Neural progenitor cell (in vitro differentiated cells): Measurements from ENCODE around the gene SLC7A1. TPM values are rescaled to one million over a fixed set of nuclear protein-coding genes. Genes with fewer than 3 reads are reported as not detected.

Experiments
- DNase-seq: peaks from one replicate; pipeline ENCODE4 v3.0.0-alpha.2; 2016; ENCODE audit warnings: low spot score
- H2AFZ ChIP-seq: fragments of 200-600 bp; sonication (generic); replicated peaks from 2 replicates; pipeline ENCODE4 v1.6.1; 2016; ENCODE audit warnings: antibody characterized with exemption
- H3F3A ChIP-seq: fragments of 200-600 bp; sonication (generic); 2 replicates; pipeline ENCODE4 v1.6.1; 2016; ENCODE audit warnings: antibody characterized with exemption, low read depth
- H3K27ac ChIP-seq: fragments of 200-600 bp; sonication (generic); 2 replicates; pipeline ENCODE4 v1.5.1; 2016; ENCODE audit warnings: mild to moderate bottlenecking
- H3K27me3 ChIP-seq: fragments of 200-600 bp; sonication (generic); 2 replicates; pipeline ENCODE4 v1.6.1; 2016; ENCODE audit warnings: mild to moderate bottlenecking, moderate library complexity
- H3K36me3 ChIP-seq: fragments of 200-600 bp; sonication (generic); 2 replicates; pipeline ENCODE4 v1.5.1; 2016
- H3K4me1 ChIP-seq: fragments of 200-600 bp; sonication (generic); 2 replicates; pipeline ENCODE4 v1.6.1; 2016; ENCODE audit warnings: mixed run types
- H3K4me2 ChIP-seq: fragments of 200-600 bp; sonication (generic); 2 replicates; pipeline ENCODE4 v1.6.1; 2016
- H3K4me3 ChIP-seq: fragments of 200-600 bp; sonication (generic); 2 replicates; pipeline ENCODE4 v1.5.1; 2016
- H3K79me2 ChIP-seq: fragments of 200-600 bp; sonication (generic); 2 replicates; pipeline ENCODE4 v1.6.1; 2016; ENCODE audit warnings: low read depth
- H3K9ac ChIP-seq: fragments of 200-600 bp; sonication (generic); 2 replicates; pipeline ENCODE4 v1.6.1; 2016
- H3K9me3 ChIP-seq: fragments of 200-600 bp; sonication (generic); 2 replicates; pipeline ENCODE4 v1.5.1; 2016; ENCODE audit warnings: low read depth
- H4K20me1 ChIP-seq: fragments of 200-600 bp; sonication (generic); 2 replicates; pipeline ENCODE4 v1.6.1; 2016; ENCODE audit warnings: low read depth
- H3K27ac Mint-ChIP-seq: 3 replicates; pipeline ENCODE4 v1.8.0; 2021; ENCODE audit warnings: mixed read lengths
- H3K27me3 Mint-ChIP-seq: 2 replicates; pipeline ENCODE4 v1.8.0; 2022; ENCODE audit warnings: low read depth, mild to moderate bottlenecking, inconsistent platforms, moderate library complexity, mixed read lengths; ENCODE audit not compliant: insufficient read depth
- H3K36me3 Mint-ChIP-seq: 3 replicates; pipeline ENCODE4 v1.8.0; 2021; ENCODE audit warnings: mixed read lengths
- H3K4me1 Mint-ChIP-seq: 3 replicates; pipeline ENCODE4 v1.8.0; 2021; ENCODE audit warnings: mixed read lengths
- H3K4me3 Mint-ChIP-seq: 3 replicates; pipeline ENCODE4 v1.8.0; 2021; ENCODE audit warnings: mild to moderate bottlenecking, moderate library complexity, mixed read lengths
- H3K9me3 Mint-ChIP-seq: 3 replicates; pipeline ENCODE4 v1.8.0; 2020; ENCODE audit warnings: mixed read lengths
- CTCF ChIP-seq: fragments of 200-600 bp; sonication (generic); IDR thresholded peaks from 2 replicates; pipeline ENCODE4 v1.5.1; 2017; ENCODE audit warnings: antibody characterized with exemption, mild to moderate bottlenecking
- EZH2 ChIP-seq: fragments of 200-600 bp; sonication (generic); IDR thresholded peaks from 2 replicates; pipeline ENCODE4 v1.6.1; 2017; ENCODE audit warnings: antibody characterized with exemption, mild to moderate bottlenecking, moderate library complexity
- EZH2phosphoT487 ChIP-seq: fragments of 200-600 bp; sonication (generic); IDR thresholded peaks from 2 replicates; pipeline ENCODE4 v1.6.1; 2017; ENCODE audit warnings: antibody characterized with exemption
- total RNA-seq: library from RNA; depleted of rRNA; stranded (reverse); fragments of >200 nt; gene quantifications from 2 replicates; pipeline ENCODE4 v1.2.3, GENCODE V29; 2015; ENCODE audit warnings: low replicate concordance

Gene SLC7A1
- total RNA-seq, 1 donor from 2014 or later = 16.2 TPM

GRCh38 chr13:29473166-29473565 lies 122.3 kb downstream of the SLC7A1 start:
- Histone ChIP-seq H3K27ac (no peak overlapping the region), H3K79me2 (no peaks in the 10 kb centered on the region), H3K36me3 (no peaks in the 10 kb centered on the region), H2AFZ (no peak overlapping the region), H3K4me3 (no peak overlapping the region), H3K9ac (no peak overlapping the region), H3K4me1 (no peaks in the 10 kb centered on the region), H3K27me3 (no peaks in the 10 kb centered on the region), H3K9me3 (no peaks in the 10 kb centered on the region), H3K4me2 (no peak overlapping the region), H4K20me1 (no peaks in the 10 kb centered on the region), H3F3A (no peaks in the 10 kb centered on the region)
- Mint-ChIP-seq H3K27me3 (peaks cover 3% of the 10 kb centered on the region), H3K27ac (no peak overlapping the region), H3K9me3 (no peaks in the 10 kb centered on the region), H3K36me3 (no peaks in the 10 kb centered on the region), H3K4me3 (no peak overlapping the region), H3K4me1 (no peaks in the 10 kb centered on the region)
- DNase-seq = no peak
- TF ChIP-seq CTCF = no peak
- no peak for TF ChIP-seq EZH2phosphoT487
- TF ChIP-seq EZH2 = no peak

GRCh38 chr13:29472332-29472961 lies 123.0 kb downstream of the SLC7A1 start:
- Histone ChIP-seq H3K4me1 (no peaks in the 10 kb centered on the region), H3K4me2 (no peak overlapping the region), H3K4me3 (no peak overlapping the region), H3K36me3 (no peaks in the 10 kb centered on the region), H2AFZ (no peak overlapping the region), H3F3A (no peaks in the 10 kb centered on the region), H3K27ac (no peak overlapping the region), H3K9ac (no peak overlapping the region), H3K27me3 (no peaks in the 10 kb centered on the region), H3K79me2 (no peaks in the 10 kb centered on the region), H3K9me3 (no peaks in the 10 kb centered on the region), H4K20me1 (no peaks in the 10 kb centered on the region)
- Mint-ChIP-seq H3K4me3 (no peak overlapping the region), H3K27ac (no peak overlapping the region), H3K27me3 (peaks cover 7% of the 10 kb centered on the region), H3K4me1 (peaks cover 5% of the 10 kb centered on the region), H3K9me3 (no peaks in the 10 kb centered on the region), H3K36me3 (no peaks in the 10 kb centered on the region)
- TF ChIP-seq EZH2phosphoT487 (no peak), CTCF (peak; percentile 94)
- peak; percentile 84 for DNase-seq

GRCh38 chr13:29471551-29471950 lies 123.9 kb downstream of the SLC7A1 start:
- Histone ChIP-seq H3K79me2 (no peaks in the 10 kb centered on the region), H3K4me1 (no peaks in the 10 kb centered on the region), H3K36me3 (no peaks in the 10 kb centered on the region), H4K20me1 (no peaks in the 10 kb centered on the region), H3K27me3 (no peaks in the 10 kb centered on the region), H3F3A (no peaks in the 10 kb centered on the region), H3K9me3 (no peaks in the 10 kb centered on the region), H2AFZ (no peak overlapping the region), H3K9ac (no peak overlapping the region), H3K27ac (no peak overlapping the region), H3K4me2 (no peak overlapping the region), H3K4me3 (no peak overlapping the region)
- Mint-ChIP-seq H3K4me3 (no peak overlapping the region), H3K36me3 (no peaks in the 10 kb centered on the region), H3K4me1 (peaks cover 11% of the 10 kb centered on the region), H3K27me3 (peaks cover 5% of the 10 kb centered on the region), H3K9me3 (no peaks in the 10 kb centered on the region), H3K27ac (no peak overlapping the region)
- TF ChIP-seq CTCF = no peak
- TF ChIP-seq EZH2 = no peak
- no peak for TF ChIP-seq EZH2phosphoT487
- DNase-seq = no peak
